ENCODE data around the gene GPR107.

Gene GPR107

DNA sequence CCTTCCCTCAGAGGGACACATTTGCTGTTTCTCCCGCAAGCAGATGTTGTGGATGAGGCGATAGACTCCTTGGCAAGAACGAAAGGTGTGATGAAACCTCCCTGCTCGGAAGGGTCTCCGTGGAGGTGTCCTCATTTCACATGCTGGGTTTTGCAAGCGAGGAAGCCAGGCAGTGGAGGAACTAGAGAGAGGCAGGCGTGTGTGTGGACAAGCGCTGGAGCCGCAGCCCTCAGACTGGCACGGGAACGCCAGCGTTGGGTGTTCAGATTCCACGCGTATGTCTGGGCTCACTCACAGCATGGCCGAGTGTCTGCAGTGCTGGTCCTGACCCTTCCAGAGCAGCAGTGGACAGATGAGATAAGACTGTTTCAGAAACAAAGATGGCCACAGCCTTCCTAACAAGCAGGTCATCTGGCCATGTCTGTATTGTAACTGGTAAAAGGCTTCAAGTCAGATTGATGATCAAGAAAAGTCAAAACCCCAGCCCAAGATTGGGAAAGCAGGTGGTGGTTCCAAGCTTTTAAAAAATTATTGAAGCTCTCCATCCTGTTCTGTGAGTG is 83.5 kb downstream of the GPR107 start:
- no peak for DNase-seq (ENCODE audit: low read depth in 2 of 2)

GRCh38 chr9:130137641-130138081 is 84.0 kb downstream of the GPR107 start:
- DNase-seq (ENCODE audit: low read depth in 2 of 2), result no peak

- DNase-seq (ENCODE audit: low read depth in 2 of 2), result no peak
Observed at GRCh38 chr9:130138171-130138653, 84.5 kb downstream of the GPR107 start.

GRCh38 chr9:130138791-130139190 is 85.1 kb downstream of the GPR107 start:
- no peak for DNase-seq (ENCODE audit: low read depth in 2 of 2)

DNA sequence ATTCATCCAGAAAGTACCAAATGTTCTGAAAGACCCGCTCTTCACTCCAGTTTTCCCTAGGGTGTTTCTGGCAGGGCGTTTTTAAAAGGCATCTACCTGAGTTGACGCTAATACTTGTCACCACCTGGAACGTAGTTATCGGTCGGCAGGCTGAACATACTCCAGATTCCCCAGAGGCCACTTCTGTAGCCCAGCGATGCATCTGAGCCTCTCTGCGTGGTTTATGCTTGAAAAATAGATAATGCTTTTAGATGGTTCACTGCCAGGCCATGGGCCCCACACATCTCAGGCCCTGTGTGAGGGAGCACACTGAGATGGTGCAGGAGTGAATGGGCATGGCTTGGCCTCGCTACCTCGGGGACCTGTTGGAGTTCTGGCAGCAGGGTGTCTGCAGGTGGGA is 85.5 kb downstream of the GPR107 start:
- no peak for DNase-seq (ENCODE audit: low read depth in 2 of 2)

GRCh38 chr9:130140706-130141105 is 87.0 kb downstream of the GPR107 start:
- no peak for DNase-seq (ENCODE audit: low read depth in 2 of 2)

GRCh38 chr9:130142056-130142455 is 88.3 kb downstream of the GPR107 start:
- DNase-seq (ENCODE audit: low read depth in 2 of 2), result no peak

DNA sequence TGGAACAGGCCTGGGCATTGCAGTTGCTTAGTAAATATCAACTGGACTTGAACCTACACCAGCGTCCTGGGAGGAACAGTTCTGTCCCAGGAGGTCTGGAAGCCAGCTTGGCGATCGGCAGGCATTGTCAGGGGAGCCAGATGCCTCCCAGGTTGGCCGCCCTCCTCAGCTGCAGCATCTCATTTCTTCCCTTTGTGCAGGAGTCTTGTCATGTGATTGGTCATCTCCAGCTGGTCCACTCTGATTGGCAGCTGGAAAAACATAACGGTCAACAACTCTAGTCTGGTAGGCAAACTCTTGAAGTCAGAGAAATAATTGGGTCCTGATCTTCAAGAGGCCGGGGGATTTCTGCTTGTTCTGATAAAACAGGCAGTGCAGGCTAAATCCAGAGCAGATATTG is 88.9 kb downstream of the GPR107 start:
- DNase-seq (ENCODE audit: low read depth in 2 of 2), result no peak

DNA sequence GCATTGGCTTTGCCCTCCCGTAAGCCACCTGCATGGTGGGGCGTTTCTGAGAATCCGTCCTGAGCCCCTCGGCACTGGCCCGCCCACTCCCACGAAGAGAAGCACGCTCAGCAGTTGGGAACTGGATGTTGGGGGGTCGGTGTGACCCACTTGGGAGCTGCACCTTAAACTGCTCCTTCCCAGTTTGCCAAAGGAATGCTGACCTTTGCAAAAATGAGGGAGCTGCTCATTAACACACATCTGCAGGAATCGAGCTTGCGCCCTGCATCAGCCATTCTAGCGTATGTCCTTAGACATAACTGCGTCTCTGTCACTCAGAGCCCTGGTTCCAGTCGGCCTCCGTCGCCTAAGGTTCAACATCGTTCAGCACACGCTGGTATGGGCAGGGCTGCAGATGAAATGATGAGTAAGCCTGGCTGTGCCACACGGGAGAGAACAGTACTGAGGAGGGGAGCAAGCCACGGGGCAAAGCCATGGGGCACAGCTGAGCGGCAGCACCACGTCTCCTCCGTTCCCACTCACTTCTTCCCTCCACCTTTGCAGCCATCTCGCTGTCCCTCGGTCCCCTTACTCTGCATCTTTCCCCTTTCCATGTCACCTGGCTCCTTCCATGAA is 89.7 kb downstream of the GPR107 start:
- DNase-seq (ENCODE audit: low read depth in 2 of 2), result no peak

DNA sequence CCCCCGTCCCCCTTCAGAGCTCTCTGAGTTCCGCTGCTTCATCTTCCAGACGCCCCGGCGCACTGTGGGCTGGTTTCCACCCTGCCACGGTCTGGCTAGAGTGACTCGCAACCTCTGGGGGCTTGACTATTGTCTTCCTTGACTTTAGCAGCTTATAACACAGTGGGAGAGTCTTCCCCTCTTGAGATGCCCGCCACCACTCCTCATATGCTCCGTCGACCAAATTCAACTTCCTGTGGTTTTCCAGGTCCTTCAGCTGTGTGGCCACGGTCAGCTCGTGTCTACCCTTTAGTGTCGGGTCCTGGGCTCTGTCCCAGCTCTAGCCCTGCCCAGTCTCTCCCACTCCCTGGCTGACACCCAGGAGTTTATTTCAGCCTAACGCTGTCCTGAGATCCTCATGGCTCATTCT is 90.3 kb downstream of the GPR107 start:
- no peak for DNase-seq (ENCODE audit: low read depth in 2 of 2)

- DNase-seq (ENCODE audit: low read depth in 2 of 2), result no peak
Observed at GRCh38 chr9:130144703-130145102, 91.0 kb downstream of the GPR107 start.

DNA sequence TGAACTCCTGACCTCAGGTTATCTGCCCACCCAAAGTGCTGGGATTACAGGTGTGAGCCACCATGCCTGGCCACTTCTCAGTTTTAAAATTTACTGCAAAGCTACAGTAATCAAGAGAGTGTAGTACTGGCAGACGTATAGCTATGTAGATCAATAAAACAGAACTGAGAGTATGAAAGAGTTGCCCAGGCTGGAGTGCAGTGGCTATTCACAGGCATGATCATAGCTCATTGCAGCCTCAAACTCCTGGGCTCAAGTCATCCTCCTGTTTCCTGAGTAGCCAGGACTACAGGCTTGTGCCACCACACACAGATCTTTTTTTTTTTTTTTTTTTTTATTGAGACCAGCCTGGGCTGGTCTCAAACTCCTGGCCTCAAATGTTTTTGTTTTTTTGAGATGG is 92.0 kb downstream of the GPR107 start:
- no peak for DNase-seq (ENCODE audit: low read depth in 2 of 2)

DNA sequence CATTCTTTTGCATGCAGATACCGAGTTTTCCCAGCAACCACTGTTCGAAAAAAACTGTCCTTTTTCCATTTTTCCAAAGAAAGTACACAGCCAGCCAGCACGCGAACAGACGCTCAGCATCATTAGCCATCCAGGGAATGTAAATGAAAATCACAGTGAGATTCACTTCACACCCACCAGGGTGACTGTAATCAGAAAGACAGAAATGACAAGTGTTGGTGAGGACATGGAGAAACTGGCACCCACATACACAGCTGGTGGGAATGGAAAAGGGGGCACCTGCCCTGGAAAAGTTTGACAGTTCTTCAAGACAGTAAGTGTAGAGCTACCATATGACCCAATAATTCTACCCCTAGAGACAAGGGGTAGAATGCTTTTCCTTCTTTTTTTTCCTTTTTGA is 93.5 kb downstream of the GPR107 start:
- no peak for DNase-seq (ENCODE audit: low read depth in 2 of 2)

GRCh38 chr9:130147910-130148309 is 94.2 kb downstream of the GPR107 start:
- DNase-seq (ENCODE audit: low read depth in 2 of 2), result no peak

DNA sequence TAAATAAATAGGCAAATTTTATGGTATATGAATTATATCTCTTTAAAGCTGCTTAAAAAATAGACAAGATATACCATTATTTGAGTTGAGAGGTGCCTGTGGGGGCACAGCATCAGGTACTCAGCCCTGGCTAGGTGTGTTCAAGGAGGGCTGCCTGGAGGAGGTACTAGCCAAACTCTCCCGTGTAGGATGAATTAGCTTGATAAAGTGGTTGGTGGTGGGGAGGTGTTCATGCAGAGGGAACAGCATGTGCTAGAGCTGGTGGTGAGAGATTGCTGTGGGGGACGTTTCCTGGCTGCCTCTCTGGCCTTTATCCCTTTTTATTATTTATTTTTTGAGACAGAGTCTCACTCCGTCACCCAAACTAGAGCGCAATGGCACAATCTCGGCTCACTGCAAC is 95.3 kb downstream of the GPR107 start:
- no peak for DNase-seq (ENCODE audit: low read depth in 2 of 2)

DNA sequence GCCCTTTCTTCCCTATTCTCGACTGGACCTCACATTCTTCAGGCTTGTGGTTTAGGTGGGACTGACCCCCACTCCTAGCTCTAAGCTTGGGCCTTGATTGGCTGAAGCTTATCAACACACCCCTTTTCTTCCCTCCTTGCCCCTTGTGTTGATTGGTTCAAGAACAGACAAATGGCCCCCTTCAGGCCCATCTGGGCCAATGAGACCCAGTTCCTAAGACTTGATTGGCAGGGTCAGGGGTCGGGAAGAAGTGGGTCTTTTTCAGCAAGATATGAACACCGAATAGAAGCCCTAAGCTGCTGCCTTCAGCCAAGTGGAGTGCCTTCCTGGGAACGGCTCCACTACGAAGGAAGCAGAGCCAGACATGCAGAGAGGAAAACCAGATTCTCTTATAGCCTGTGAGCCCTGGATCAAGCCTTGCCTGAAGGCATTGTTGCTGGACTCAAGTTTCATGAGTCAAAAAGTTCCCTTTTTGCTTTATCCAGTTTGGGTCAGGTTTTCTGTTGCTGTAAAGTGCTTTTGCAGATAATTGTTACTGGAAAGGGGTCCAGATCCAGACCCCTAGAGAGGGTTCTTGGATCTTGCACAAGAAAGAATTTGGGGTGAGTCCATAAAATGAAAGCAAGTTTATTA is 96.1 kb downstream of the GPR107 start:
- DNase-seq (ENCODE audit: low read depth in 2 of 2), result no peak

DNA sequence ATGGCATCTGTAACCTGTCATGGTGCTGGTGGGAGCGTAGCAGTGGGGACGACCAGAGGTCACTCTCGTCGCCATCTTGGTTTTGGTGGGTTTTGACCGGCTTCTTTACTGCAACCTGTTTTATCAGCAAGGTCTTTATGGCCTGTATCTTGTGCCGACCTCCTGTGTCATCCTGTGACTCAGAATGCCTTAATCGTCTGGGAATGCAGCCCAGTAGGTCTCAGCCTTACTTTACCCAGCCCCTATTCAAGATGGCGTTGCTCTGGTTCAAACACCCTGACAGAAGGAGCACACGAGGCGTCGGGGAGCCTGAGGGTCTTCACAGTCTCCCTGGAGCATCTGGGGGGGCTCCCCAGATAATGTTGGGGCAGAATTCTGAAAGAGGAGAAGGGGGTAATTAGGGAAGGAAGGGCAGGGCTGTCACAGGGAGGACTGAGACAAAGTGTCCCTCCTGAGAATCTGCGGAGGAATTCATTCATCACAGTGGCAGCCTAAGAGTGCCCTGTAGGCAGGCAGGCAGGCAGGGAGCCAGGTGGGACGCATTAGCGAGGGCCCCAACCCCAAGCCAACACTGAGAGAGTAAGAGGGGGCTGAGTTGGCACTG is 97.2 kb downstream of the GPR107 start:
- DNase-seq (ENCODE audit: low read depth in 2 of 2), result no peak

DNA sequence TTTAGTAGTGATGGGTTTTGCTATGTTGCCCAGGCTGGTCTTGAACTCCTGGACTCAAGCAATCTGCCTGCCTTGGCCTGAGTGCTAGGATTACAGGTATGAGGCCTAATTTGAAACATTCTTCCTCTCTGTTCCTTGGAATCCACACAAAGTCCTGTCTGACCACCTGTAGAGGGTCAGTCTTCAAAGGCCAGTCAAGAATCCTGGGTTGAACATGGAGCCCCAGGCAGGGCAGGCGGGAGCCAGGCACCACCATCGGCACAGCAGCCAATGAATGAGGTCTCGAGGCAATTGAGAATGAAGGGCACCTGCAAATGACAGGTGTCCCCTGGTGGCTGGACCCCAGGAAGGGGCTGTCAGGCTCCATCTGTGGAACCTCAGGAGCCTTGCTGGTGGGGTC is 101.1 kb downstream of the GPR107 start:
- no peak for DNase-seq (ENCODE audit: low read depth in 2 of 2)

- DNase-seq (ENCODE audit: low read depth in 2 of 2), result no peak
Observed at GRCh38 chr9:130155647-130156046, 101.9 kb downstream of the GPR107 start.

DNA sequence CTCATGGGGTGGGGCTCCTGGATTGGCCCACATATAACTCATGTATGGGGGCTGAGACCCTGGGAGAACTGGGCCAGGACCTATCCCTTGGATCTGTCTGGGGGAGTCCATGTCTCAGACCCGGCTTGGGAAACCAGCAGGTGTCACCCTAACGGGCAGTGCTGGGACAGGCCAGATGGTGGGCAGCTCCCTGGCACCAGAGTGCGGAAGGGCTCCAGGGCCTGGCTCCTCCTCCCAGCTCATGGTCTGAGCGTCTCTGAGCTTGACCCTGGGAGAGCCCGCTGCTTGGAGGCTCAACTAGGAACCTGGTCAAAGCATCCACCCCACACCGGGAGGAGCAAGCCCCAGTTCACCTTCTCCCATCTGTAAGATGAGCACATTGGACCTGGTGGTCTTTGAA is 103.0 kb downstream of the GPR107 start:
- no peak for DNase-seq (ENCODE audit: low read depth in 2 of 2)

DNA sequence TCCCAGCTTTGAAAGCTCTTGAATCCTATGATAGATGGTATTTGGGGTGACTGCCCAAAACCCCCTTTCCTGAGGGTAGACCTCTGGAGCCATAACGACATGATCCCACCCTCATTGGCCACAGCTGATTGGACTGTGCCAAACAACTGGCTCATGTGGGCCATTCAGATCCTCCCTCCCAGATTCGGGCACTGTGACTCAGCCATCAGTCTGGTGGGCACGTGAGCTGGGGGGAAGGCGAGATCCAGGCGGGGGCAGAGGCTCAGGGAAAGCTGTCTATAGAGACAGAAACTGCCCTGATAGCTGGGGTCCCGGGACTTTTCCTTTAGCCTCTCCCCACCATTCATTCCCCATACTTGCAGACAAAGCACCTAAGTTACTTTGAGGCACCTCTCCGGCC is 103.4 kb downstream of the GPR107 start:
- no peak for DNase-seq (ENCODE audit: low read depth in 2 of 2)

DNA sequence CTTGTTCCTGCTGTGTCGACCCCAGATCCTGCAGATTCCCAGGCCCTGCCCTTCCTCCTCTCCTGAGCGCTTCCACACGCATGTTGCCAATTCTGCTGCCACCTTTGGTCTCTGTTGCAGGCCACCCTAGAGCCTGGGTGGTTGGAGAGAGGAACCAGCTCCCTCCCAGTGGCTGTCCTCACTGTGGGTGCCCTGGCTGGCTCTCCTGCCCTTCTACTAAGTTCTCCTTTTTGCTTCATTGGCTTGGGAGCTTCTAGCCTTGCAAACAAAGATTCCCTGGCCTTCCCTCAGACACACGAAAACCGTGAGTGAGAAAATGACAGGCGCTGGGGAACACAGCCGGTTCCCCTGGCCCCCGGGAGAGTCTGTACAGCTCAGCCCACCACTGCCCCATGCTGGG is 104.3 kb downstream of the GPR107 start:
- no peak for DNase-seq (ENCODE audit: low read depth in 2 of 2)

GRCh38 chr9:130159057-130159456 is 105.4 kb downstream of the GPR107 start:
- DNase-seq (ENCODE audit: low read depth in 2 of 2), result no peak
